Stimulated activated CD8-positive, alpha-beta memory T cell treated with anti-CD3 and anti-CD28 coated beads, Interleukin-2, amount 100 ng/mL, for 1 hour (primary cell): Measurements from ENCODE around the gene CA5A.
"Not testable (repeated sequence)": the region's sequence is repeated elsewhere in the genome, so short reads cannot be mapped to it uniquely, and the experiment has no call there.

Source experiments
- DNase-seq, 2 donors: peaks; one replicate each; pipeline ENCODE4 v3.0.0-alpha.2; 2020; ENCODE audit warnings: low read depth in 2 of 2

The CA5A gene

GRCh38 chr16:87936375-87937230 is at the start of gene CA5A:
TSS of gene CA5A (minus strand) at chr16:87936529. CDS start at chr16:87936450, 79 bp downstream.
- DNase-seq = no peak

- not testable (repeated sequence) for DNase-seq
Measured at GRCh38 chr16:87985493-87985892, 49.2 kb upstream of the CA5A start.

GRCh38 chr16:87984632-87985267 is 48.4 kb upstream of the CA5A start:
- DNase-seq = no peak

- not testable (repeated sequence) for DNase-seq
Measured at GRCh38 chr16:87984180-87984579, 47.9 kb upstream of the CA5A start.

- DNase-seq = not testable (repeated sequence)
Measured at GRCh38 chr16:87983737-87984097, 47.4 kb upstream of the CA5A start.

- DNase-seq = not testable (repeated sequence)
Measured at GRCh38 chr16:87983072-87983736, 46.9 kb upstream of the CA5A start.

GRCh38 chr16:87982581-87983041 is 46.3 kb upstream of the CA5A start:
- DNase-seq = no peak

- DNase-seq = not testable (repeated sequence)
Measured at GRCh38 chr16:87981376-87981775, 45.0 kb upstream of the CA5A start.

GRCh38 chr16:87979911-87980630 is 43.7 kb upstream of the CA5A start:
- DNase-seq = not testable (repeated sequence)

- no peak for DNase-seq
Measured at GRCh38 chr16:87979352-87979751, 43.0 kb upstream of the CA5A start.

GRCh38 chr16:87978127-87978526 is 41.8 kb upstream of the CA5A start:
- DNase-seq = no peak

- no peak for DNase-seq
Measured at GRCh38 chr16:87976665-87977064, 40.3 kb upstream of the CA5A start.

GRCh38 chr16:87974178-87974577 is 37.8 kb upstream of the CA5A start:
- no peak for DNase-seq

- DNase-seq = no peak
Measured at GRCh38 chr16:87973717-87974116, 37.4 kb upstream of the CA5A start.

GRCh38 chr16:87971933-87972332 is 35.6 kb upstream of the CA5A start:
- no peak for DNase-seq

GRCh38 chr16:87970186-87970585 is 33.9 kb upstream of the CA5A start:
- no peak for DNase-seq

- no peak for DNase-seq
Measured at GRCh38 chr16:87968541-87968940, 32.2 kb upstream of the CA5A start.

- no peak for DNase-seq
Measured at GRCh38 chr16:87966685-87967185, 30.4 kb upstream of the CA5A start.

GRCh38 chr16:87966064-87966645 is 29.8 kb upstream of the CA5A start:
- no peak for DNase-seq

GRCh38 chr16:87965417-87965816 is 29.1 kb upstream of the CA5A start:
- no peak for DNase-seq

GRCh38 chr16:87964049-87964659 is 27.8 kb upstream of the CA5A start:
- DNase-seq = no peak
